DOHH2 (cell line): ENCODE measurements around the gene PRAMEF10.
"Not testable (repeated sequence)": the region's sequence is repeated elsewhere in the genome, so short reads cannot be mapped to it uniquely, and the experiment has no call there.

ENCODE experiments used
- CTCF ChIP-seq: fragments of 200-600 bp; sonication (generic); IDR thresholded peaks from one replicate; pipeline ENCODE4 v1.5.1; 2014; ENCODE audit warnings: antibody characterized with exemption, mild to moderate bottlenecking, low read depth, low read length; ENCODE audit not compliant: poor library complexity, severe bottlenecking
- EZH2phosphoT487 ChIP-seq: fragments of 200-600 bp; sonication (generic); IDR thresholded peaks from 2 replicates; pipeline ENCODE4 v1.6.1; 2017; ENCODE audit warnings: borderline replicate concordance, mild to moderate bottlenecking, antibody characterized with exemption, low read length, moderate library complexity, mixed read lengths

GRCh38 chr1:12947480-12947879 is 49.4 kb upstream of the PRAMEF10 start, which contains the start of gene PRAMEF6:
- not testable (repeated sequence) for TF ChIP-seq CTCF, EZH2phosphoT487
